Activated CD8-positive, alpha-beta memory T cell treated with anti-CD3 and anti-CD28 coated beads for 48 hours (primary cell): ENCODE measurements around the gene PSG6.
"Not testable (repeated sequence)": the region's sequence is repeated elsewhere in the genome, so short reads cannot be mapped to it uniquely, and the experiment has no call there.

ENCODE experiments used
- DNase-seq, 3 experiments: peaks; one replicate each; pipeline ENCODE4 v3.0.0-alpha.2; 2020; ENCODE audit warnings: low read depth in 2 of 3, low spot score in 2 of 3

Gene PSG6

DNA sequence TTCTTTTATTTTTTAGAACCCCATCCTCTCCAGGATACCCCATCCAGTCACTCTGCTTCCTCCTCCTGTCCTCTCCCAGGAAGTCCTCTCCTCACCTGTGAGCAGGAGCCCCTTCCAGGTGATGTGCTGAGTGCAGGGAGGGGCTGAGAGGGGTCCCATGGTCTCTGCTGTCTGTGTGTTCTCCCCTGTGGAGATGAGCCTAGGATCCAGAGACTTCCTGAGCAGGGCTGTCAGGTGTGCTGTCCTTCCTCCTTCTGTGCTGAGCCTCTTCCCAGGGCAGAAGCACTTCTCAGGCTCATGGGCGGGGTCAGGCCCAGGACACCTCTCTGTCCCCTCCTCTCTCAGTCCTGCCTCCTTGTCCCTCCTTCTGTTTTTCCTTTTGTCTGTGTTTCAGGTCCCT is at the start of gene PSG6:
PSG6 (minus strand) TSS at position 261 of the 400 bp plus-strand sequence; CDS start at position 159, 102 bp downstream.
- DNase-seq, result not testable (repeated sequence)

DNA sequence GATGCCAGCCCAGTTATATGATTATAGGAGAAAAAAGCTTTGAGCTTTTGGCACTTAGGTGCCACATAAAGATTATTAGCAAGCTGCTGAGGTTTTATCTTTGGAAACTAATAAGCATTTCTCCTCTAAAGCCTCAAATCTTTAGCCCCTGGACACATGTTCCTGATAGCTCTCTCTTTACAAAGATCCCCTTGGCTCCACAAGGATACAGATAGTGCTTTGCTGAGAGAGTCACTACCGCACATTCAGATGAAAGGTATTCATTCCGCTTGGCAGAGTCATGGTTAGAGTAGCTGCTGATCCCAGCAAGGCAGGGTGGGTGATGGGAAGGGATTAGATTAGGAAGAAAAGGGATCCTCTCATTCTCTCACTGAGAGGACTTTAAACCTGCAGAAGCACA is 47.5 kb upstream of the PSG6 start:
- DNase-seq, result no peak

DNA sequence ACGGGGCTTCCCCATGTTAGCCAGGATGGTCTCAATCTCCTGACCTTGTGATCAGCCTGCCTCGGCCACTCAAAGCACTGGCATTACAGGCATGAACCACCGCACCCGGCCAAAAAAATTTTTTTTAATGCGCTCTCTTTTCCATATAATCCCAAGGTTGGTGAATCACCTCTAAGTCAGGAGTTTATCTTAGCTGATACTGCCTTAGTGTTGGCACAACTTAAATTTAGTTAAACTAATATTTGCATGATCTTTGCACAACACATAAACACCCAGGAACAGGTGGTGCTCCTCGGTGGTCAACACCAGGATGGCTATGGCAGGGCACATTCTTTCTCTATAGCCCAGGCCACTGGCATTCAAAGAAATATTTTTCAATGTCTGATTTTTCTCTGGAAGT is 43.4 kb upstream of the PSG6 start:
- no peak for DNase-seq

DNA sequence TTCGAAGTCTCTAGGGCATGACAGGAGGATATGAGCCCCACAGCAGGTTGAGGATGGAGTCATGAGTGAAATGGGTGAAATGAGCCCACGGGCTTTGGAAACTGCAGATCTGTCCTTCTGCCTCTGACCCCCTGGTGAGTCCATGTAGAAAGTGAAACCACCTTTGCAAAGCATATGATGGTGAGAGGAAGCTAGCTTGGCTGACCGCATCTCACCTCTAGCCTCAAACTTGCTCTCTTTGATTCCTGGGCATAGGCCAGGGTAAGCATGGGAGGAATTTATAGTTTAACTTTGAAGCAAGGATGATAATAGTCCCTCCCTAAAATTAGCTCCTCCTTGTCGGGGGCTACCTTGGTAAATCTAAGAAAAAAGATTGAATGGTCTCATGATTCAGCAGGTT is 34.4 kb upstream of the PSG6 start:
- DNase-seq, result not testable (repeated sequence)

DNA sequence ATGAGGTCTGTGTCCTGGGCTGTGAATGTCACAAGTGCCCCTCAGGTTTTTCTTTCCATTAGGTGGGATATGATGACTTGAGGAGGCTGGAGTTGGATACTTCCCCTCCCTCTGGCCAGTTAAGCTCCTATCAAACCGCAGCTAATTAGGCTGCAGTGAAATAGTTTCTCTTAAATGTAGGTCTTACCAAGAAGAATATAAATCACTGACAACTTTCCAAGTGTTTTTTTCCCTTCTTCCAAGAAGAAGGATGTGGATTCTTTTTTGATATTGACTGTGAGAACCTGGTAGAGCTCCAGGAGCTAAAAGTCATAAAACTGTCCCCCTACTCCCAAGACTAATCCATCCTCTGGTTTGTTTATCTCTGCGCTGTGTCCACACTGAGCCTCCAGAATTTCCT is 33.8 kb upstream of the PSG6 start:
- not testable (repeated sequence) for DNase-seq

DNA sequence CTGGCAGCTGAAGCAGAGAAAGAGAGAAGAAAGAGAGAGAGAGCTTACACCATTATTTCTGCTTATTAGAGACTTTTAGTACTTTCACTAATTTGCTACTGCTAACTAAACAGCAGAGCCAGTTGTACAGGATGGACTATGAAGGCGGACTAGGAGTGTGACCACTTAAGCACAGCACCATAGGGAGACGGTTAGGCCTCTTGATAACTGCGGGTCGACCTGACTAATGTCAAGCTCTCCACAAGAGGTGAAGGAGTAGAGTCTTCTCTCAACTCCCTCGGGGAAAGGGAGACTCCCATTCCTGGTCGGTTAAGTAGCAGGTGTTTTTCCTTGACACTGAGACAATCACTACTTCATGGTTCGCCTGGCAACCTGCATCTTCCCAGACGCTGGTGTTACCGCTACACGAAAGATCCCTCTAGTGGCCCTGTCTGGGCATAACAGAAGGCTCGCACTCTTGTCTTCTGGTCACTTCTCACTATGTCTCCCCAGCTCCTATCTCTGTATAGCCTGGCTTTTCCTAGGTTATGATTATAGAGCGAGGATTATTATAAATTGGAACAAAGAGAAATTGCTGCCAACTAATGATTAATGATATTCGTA is 24.6 kb upstream of the PSG6 start:
- DNase-seq, result no peak

DNA sequence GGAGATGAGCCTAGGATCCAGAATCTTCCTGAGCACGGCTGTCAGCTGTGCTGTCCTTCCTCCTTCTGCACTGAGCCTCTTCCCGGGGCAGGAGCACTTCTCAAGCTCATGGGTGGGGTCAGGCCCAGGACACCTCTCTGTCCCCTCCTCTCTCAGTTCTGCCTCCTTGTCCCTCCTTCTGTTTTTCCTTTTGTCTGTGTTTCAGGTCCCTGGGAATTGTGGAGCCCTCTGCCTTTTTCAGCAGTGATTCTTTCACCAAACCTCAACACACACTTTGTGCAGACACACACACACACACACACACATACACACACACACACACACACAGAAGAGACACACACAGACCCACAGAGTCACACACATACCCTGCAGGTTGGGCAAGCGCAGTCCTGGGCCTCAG is 19.4 kb upstream of the PSG6 start, which contains the start of gene PSG7:
PSG7 (minus strand) TSS at position 101 of the 400 bp plus-strand sequence. CDS start 131 bp downstream, outside the sequence.
- not testable (repeated sequence) for DNase-seq

DNA sequence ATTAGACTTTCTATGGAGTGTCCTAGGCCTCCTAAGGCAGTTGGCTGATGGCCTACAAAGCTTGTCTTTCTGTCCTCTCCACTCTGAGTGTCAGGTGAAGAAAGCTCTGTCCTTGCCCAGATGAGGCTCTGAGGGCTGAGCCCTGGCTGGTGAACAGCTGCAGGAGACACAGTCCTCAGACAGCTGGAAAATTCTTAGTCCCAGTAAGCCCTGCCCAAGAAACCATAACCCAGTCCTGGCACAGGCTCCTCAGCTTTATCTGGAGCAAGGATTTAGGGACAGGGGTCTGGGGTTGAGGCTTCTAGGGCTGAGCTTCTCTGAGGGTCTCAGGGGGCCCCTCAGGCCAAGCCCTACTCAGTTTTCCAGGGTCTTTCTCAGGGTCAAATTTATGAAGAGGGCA is 17.0 kb upstream of the PSG6 start:
- DNase-seq, result not testable (repeated sequence)

DNA sequence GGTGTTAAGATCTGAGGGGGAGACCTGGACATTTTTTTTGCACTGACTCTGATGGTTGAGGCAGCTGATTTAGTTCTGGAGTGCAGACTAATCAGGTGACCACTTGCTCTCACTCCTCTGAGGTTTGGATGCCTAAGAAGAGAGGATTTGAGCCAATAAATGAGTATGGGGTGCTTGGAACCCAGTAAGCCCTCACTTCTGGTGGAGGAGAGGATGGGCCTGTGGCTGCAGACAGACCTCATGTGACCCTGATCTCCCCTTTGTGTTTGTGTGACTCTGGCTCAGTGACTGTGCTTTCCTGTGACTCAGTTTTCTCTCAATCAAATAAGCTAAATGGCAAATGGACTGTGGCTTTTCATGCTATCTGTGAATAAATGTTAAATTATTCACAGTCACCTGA is 16.5 kb upstream of the PSG6 start:
- not testable (repeated sequence) for DNase-seq

DNA sequence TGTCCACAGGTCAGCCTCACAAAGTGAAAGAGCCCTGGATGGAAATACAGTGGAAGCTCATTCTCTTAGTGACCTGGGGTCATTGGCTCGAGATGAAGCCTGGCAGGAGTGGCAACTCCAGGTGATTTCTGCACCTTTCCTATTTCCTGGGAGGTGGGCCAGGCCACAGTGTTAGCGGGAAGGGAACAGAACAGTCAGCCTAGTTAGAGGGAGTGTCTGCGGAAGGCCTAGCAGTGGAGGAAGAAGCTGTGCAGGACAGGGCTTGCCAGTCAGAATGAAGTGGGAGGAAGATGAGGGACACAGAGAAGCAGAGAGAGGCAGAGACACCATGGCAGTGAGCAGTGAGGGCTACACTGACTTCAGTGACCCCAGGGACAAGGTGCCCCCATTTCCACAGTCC is 15.7 kb upstream of the PSG6 start:
- not testable (repeated sequence) for DNase-seq

DNA sequence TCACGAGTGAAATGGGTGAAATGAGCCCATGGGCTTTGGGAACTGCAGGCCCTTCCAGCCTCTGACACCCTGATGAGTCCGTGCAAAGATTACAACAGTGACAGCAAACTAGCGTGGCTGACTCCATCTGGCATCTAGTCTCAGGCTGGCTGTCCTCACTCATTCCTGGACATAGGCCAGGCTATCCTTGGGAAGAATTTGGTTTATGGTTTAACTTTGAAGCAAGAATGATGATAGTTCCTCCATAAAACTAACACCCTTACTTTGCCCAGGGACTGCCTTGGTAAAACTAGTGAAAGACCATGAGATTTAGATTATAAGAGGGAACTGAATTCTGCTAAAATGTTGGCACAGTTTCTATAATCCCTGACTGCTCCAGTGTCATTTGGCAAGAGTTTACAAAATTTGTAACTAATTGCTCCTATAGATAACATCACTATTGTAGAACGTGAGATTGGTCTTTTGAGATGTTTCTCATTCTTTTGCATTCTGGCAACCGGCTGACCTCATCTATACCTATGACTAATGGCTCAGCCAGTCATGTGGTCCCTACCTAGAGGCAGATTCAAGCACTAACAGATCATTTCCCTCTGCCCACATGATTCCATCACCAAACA is 14.9 kb upstream of the PSG6 start:
- DNase-seq, result not testable (repeated sequence)

DNA sequence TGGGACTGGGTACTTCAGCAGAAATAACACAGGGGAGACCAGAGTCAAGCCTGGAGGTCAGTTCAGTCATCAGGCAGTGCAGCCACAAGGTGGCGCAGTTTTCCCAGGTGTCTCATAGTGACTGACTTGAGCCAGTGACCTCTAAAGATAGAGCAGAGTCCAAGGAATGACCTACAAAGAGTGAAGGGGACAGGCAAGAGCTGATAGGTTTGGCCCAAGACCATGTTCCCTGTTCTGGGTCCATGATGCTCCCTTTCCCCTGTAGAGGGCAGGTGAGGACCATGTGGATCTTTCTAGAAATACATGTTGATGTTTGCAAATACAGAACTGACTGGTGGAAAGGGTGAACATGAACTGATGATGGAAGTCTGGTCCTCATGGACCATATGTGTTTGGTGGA is 12.5 kb upstream of the PSG6 start:
- peak in 1 of 3 experiments; percentile 8 for DNase-seq

DNA sequence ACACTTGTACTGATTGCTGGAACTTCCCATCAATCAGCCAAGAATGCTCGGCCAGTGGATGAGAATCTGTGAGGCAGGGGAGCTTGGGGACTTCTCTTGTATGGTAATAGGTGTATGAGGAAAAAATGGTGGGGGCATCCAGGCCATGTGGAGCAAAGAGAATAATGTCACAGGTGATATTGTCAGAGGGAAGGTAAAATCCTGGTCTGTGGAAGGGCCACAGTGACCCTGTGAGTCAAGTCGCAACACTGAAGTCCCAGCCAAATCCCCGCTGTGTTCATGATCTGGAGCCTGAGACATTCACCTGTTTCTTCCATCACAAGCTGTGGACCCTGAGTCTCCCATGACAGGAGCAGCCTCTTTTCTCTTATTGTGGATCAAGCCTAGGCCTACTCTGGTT is 11.2 kb upstream of the PSG6 start:
- DNase-seq, result no peak

DNA sequence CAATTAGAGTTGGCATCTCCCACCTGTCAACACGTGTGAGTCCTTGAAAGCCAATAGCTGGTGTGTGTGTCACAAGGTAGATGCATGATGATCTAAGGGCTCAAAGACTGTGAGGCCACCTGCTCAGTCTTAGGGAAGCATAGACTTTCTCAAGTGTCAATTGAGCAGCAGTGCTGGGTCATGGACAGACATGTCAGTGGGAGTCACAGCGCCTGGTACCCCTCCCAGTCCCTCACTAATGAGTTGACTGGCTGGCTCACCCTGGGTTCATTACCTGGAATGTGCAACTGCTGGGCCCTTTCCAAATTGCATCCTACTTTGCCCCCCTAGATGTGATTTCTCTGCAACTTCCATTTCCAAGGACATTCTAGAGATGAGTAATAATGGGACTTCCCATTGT is 9.1 kb upstream of the PSG6 start:
- DNase-seq, result no peak

DNA sequence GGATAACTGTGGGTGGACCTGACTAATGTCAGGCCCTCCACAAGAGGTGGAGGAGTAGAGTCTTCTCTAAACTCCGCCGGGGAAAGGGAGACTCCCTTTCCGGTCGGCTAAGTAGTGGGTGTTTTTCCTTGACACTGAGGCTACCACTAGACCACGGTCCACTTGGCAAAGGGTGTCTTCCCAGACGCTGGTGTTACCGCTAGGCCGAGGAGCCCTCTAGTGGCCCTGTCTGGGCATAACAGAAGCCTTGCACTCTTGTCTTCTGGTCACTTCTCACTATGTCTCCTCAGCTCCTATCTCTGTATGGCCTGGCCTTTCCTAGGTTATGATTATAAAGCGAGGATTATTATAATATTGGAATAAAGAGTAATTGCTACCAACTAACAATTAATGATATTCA is 5.4 kb upstream of the PSG6 start:
- DNase-seq, result not testable (repeated sequence)

DNA sequence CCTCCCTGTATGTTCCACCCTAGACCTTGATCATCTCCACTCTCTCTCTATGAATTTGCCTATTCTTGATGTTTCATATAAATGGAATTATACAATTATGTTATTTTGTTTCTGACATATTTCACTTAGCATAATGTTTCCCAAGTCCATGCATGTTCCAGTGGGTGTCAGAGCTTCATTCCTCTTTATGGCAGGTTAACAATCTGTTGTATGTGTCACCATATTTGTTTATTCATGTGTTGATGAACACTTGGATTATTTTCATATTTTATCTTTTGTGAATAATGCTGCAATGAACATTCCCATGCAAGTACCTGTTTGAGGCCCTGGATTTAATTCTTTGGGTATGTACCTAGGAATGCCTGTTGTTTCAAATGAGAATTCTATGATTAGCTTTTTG is 3.3 kb upstream of the PSG6 start:
- DNase-seq, result not testable (repeated sequence)

DNA sequence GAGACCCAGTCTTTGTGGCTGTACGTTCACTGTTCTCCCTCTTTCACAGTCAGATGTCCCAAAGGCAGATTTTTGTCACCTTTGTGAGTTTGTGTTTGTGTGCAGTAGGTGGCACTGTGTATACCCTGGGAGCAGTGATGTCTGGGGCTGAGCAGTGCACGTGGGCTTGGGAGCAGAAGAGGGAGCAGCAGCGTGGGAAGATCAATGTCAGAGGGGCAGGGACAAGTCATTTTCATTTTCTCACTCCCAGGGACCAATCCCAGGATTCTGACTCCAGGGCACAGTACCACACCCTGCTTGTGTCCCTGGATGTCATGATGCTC is 2.0 kb upstream of the PSG6 start:
- DNase-seq, result no peak

DNA sequence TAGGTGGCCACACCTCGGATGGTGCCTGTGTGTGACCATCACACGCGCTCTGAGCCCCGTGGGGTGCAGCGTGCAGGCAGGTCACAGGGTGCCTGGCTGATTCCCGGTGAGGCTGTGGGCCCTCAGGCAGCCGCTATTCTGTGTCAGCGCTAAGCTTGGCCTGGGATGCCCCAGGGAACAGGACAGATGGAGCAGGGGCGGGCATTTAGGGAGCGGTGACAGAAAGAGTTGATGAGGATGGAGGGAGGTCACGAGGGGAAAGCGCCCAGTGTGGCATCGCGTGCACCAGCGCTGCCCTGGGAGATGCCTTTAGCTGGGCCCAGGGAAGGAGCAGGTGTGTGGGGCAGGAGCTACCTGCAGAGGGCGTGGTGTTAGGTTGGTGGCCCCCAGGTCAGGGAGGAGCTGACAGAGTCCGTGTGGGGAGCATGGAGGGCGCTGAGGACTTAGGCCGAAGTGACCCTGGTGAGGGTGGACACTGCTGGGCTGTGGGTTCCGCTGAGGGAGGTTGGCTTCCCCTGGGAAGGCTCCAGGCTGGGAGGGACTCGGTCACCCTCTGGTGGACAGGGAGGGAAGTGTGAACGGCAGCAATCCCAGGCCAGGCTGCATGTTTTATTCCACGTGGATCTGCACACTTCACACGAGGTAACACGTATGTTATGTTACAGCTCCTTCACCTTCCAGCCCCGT is 1.5 kb upstream of the PSG6 start:
- not testable (repeated sequence) for DNase-seq

DNA sequence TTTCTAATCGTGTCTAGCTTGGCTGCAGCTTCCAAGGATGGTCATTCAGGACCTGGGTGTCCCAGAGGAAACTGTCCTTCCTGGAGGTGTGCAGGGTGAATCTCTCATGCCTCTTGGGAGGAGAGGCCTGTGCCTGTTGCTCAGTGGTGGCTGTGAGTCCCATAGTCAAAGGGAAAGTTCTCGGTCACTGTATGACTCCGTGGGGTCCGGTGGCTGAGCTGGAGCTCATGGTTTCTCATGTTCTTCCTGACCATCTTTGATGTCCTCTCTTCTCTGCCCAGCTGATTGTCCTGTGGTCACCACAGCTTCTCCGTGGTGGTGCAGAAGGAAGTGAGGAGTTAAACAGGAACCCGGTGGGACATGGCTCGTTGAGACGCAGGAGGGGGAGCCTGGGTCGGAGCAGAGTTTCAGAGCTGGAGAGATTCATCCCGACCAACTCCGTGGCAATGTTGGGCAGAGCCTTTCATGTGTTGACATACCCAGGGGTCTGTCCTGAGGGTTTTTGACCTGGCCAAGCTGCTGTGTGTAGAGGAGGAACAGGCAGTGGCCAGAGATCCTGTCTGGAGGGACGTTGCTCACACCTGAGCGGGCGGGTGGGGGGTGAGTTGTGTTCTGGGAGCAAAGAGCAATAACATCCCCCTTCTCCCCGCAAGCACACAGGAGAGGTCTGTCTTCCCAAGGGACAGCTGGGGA is 829 bp upstream of the PSG6 start:
- not testable (repeated sequence) for DNase-seq

DNA sequence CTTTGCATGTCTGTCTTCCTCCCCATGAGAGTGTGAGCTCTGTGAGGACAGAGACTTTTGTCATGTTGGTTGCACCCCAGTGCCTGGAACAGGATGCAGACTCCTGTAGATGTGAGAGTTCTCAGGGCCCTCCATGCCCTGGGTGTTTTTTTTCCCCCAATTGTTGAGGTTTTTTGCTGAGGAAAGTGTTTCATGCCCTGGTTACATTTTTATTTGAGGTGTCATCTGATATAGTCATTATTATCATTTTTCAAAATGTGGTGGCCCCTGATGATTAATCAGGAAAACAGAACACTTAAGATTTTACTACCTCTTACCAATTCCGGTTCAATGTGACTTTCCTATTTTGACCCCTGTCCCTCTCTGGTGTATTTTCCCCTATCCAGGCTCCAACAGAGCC is 763 bp downstream of the PSG6 start:
- not testable (repeated sequence) for DNase-seq

DNA sequence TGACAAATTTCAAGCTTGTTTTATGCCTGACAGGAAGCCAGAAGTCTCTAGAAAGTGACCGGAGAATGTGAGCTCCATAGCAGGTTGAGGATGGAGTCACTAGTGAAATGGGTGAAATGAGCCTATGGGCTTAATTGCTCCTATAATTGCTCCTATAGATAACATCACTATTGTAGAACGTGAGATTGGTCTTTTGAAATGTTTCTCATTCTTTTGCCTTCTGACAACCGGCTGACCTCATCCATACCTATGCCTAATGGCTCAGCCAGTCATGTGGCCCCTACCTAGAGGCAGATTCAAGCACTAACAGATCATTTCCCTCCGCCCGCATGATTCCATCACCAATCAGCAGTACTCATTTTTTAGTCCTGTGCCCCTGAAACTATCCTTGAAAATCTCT is 4.2 kb downstream of the PSG6 start:
- not testable (repeated sequence) for DNase-seq

DNA sequence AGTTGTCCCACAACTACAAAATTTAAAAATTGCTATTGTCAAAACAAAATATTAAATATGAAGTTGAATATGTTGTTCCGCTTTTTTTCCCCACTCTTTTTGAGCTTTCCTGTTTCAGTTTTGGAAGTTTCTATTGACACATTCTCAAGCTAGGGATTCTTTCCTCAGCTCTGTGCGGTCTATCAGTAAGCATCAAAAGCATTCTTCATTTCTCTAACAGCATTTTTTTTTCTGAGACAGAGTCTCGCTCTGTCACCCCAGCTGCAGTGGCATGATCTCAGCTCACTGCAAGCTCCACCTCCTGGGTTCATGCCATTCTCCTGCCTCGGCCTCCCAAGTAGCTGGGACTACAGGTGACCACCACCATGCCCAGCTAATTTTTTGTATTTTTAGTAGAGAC is 4.8 kb downstream of the PSG6 start:
- DNase-seq, result not testable (repeated sequence)
